Heart left ventricle (tissue), 16 donors: Measurements from ENCODE around the gene SYNGR1. TPM values are rescaled to one million over a fixed set of nuclear protein-coding genes. Genes with fewer than 3 reads are reported as not detected.
A peak's percentile ranks its signal among the peaks of the same experiment; 100 is the strongest.

Experiments
- ATAC-seq, 4 donors: fragments of 200-7000 bp; cut with Tn5 transposase; one replicate each; pipeline ENCODE4 v1.9.1; 2020 to 2022; ENCODE audit warnings: moderate library complexity in 4 of 4, mild to moderate bottlenecking in 3 of 4, moderate number of reproducible peaks in 1 of 4
- DNase-seq, 5 donors: peaks; one replicate each; pipeline ENCODE4 v3.0.0-alpha.2; 2020
- H3K27ac ChIP-seq, 12 donors: fragments of 200-600 bp; sonication (generic) in 4 of 12; one replicate each; pipeline versions ENCODE4 v1.5.0 to v1.8.0; 2016 to 2022; ENCODE audit warnings: mild to moderate bottlenecking in 2 of 12
- H3K27me3 ChIP-seq, 9 donors: fragments of 200-600 bp; sonication (generic) in 2 of 9; one replicate each; pipeline versions ENCODE4 v1.5.1 to v1.8.0; 2016 to 2022; ENCODE audit warnings: mild to moderate bottlenecking in 3 of 9
- H3K36me3 ChIP-seq, 9 donors: fragments of 200-600 bp; sonication (generic) in 2 of 9; one replicate each; pipeline versions ENCODE4 v1.5.0 to v1.8.0; 2018 to 2022; ENCODE audit warnings: mild to moderate bottlenecking in 2 of 9
- H3K4me1 ChIP-seq, 12 donors: fragments of 200-600 bp; sonication (generic) in 4 of 12; one replicate each; pipeline versions ENCODE4 v1.5.0 to v1.8.0; 2016 to 2022; ENCODE audit warnings: mild to moderate bottlenecking in 3 of 12
- H3K4me3 ChIP-seq, 12 donors: fragments of 200-600 bp; sonication (generic) in 4 of 12; one replicate each; pipeline versions ENCODE4 v1.5.0 to v1.8.0; 2017 to 2022; ENCODE audit warnings: mild to moderate bottlenecking in 9 of 12, moderate library complexity in 4 of 12
- H3K9me3 ChIP-seq, 12 donors: fragments of 200-600 bp; sonication (generic) in 4 of 12; one replicate each; pipeline versions ENCODE4 v1.5.0 to v1.8.0; 2016 to 2022; ENCODE audit warnings: mild to moderate bottlenecking in 1 of 12
- POLR2A ChIP-seq, 2 donors: fragments of 450-650 bp; IDR thresholded peaks; one replicate each; pipeline ENCODE4 v1.6.1; 2017; ENCODE audit warnings: antibody characterized with exemption in 2 of 2, mild to moderate bottlenecking in 2 of 2, moderate library complexity in 2 of 2
- WGBS, 4 donors: extraction: QIAGEN DNeasy Blood & Tissue Kit in 2 of 4; methylation state at CpG; one replicate each; pipeline versions ENCODE4 v1.1.5 to v1.1.7; 2013 to 2018; 5-methylcytosine and 5-hydroxymethylcytosine counted together
- intact Hi-C, 10 donors: fragments of 100-400 bp; cut with DNase I; formaldehyde crosslinking; loops; one replicate each; pipeline versions ENCODE4 v1.11.1 to v1.14.2; 2022
- polyA plus RNA-seq, 2 donors: library from polyadenylated mRNA; stranded (reverse); fragments of 200-250 nt; gene quantifications; one replicate each; pipeline ENCODE4 v1.2.3, GENCODE V29; 2013
- total RNA-seq, 9 donors: library from RNA; depleted of rRNA in 2 of 9; stranded (reverse); fragments of >200 nt in 2 of 9; fragmentation: NEBNext Ultra II Directional in 3 of 9; extraction: Animal tissue kit (Norgen Biotek cat#: 25700) in 3 of 9; gene quantifications; one replicate each; pipeline versions ENCODE4 v1.1.0 to v1.2.4, GENCODE V29; 2016 to 2023
- TF ChIP-seq, protein P1 (sequence below), 12 donors: fragments of 200-600 bp; sonication (generic) in 4 of 12; IDR thresholded peaks; one replicate each; pipeline versions ENCODE4 v1.5.0 to v1.8.0; 2018 to 2022; ENCODE audit warnings: antibody characterized with exemption in 12 of 12, mild to moderate bottlenecking in 5 of 12
- donor health status: ischemic (EF 13 %, LVEDD 7.1; RV severe dilation, severe dysfunction).
- donor health status: healthy with polysubstance abuse.
- donor health status: DM: no; HTN: yes; CAD: no.
- donor health status: DM: no; HTN: no; CAD: no.
- donor health status: ischemic (EF 25% LVEDD 6.9; RV normal size, moderate dysfunction).
- donor health status: ischemic (EF 25% LVEDD 5.7; RV mildly dilated, moderate dysfunction).
- donor health status: healthy.
- donor health status: DM: yes; HTN: yes; CAD: no.
- donor health status: ischemic (EF 35%, LVEDD 5.7; RV mildly dilated, moderate dysfunction).
- donor health status: nonischemic (EF 11% LVEDD 7.7; RV severe dilation, severe dysfunction).
- donor health status: DM: yes; HTN: yes; CAD: no.
- donor health status: PGD.
- donor health status: ischemic (EF 29% LVEDD 5.4; RV normal size, mild dysfunction).
- donor health status: nonischemic (EF 23%, LVEDD 6.1; RV moderate dilation, normal function).

Gene SYNGR1
- total and polyA plus RNA-seq, 11 donors, result 20.0 to 49.9 (median 39.3) TPM

GRCh38 chr22:39389420-39389819 is 39.6 kb downstream of the SYNGR1 start:
- Histone ChIP-seq H3K36me3 (no peaks in the 10 kb centered on the region), H3K4me3 (no peak overlapping the region), H3K9me3 (no peaks in the 10 kb centered on the region), H3K27me3 (no peaks in the 10 kb centered on the region), H3K4me1 (peaks cover 0 to 16% (median 5%) of the 10 kb centered on the region in 12 donors), H3K27ac (no peak overlapping the region)
- WGBS, 4 donors, result 65 to 72% (median 71%) methylated on average over 11 of the region's 11 CpGs
- TF ChIP-seq POLR2A (IDR thresholded peaks at IDR 0.05), result no peak
- TF ChIP-seq, protein P1, sequence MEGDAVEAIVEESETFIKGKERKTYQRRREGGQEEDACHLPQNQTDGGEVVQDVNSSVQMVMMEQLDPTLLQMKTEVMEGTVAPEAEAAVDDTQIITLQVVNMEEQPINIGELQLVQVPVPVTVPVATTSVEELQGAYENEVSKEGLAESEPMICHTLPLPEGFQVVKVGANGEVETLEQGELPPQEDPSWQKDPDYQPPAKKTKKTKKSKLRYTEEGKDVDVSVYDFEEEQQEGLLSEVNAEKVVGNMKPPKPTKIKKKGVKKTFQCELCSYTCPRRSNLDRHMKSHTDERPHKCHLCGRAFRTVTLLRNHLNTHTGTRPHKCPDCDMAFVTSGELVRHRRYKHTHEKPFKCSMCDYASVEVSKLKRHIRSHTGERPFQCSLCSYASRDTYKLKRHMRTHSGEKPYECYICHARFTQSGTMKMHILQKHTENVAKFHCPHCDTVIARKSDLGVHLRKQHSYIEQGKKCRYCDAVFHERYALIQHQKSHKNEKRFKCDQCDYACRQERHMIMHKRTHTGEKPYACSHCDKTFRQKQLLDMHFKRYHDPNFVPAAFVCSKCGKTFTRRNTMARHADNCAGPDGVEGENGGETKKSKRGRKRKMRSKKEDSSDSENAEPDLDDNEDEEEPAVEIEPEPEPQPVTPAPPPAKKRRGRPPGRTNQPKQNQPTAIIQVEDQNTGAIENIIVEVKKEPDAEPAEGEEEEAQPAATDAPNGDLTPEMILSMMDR (IDR thresholded peaks at IDR 0.05), result no peak
- ATAC-seq, result peak in 2 of 4 donors; percentile 23 to 41
- intact Hi-C loops, result loop anchor here in 1 of 10 donors (5.0 kb wide), 1 partner anchor 37 kb away; no protein-coding TSS in a partner anchor
- no peak for DNase-seq

DNA sequence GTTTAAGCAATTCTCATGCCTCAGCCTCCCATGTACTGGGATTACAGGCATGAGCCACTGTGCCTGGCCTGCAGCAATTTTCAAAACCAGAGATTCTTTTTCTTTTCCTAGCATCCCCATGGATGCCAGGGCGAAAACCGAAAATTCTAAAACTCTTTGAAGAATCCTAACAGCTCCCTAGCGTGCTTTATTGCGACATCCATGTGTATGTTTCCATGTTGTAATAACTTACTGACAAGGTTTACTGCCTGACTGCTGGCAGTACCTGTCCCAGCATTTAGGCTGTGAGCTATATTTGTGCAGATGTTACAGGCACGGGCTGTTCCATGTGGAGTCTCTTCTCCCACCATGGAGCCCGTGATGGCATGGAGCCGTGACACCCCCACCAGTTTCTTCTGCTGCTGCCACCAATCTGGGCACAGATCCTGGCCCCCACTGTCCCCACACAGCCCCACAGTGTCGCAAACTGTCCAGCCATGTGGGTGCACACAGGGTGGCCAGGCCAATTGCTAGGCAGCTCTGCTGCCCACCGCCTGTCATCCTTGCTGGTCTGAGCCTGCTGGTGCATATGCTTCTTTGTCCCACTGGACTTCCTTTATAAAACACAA is 42.7 kb downstream of the SYNGR1 start:
- Histone ChIP-seq H3K27ac (no peak overlapping the region), H3K4me1 (peaks cover 0 to 16% (median 4%) of the 10 kb centered on the region in 12 donors), H3K27me3 (no peaks in the 10 kb centered on the region), H3K36me3 (no peaks in the 10 kb centered on the region), H3K9me3 (no peaks in the 10 kb centered on the region), H3K4me3 (no peak overlapping the region)
- ATAC-seq, result no peak
- no peak for TF ChIP-seq POLR2A (IDR thresholded peaks at IDR 0.05)
- TF ChIP-seq, protein P1 (IDR thresholded peaks at IDR 0.05), result no peak
- 85 to 92% (median 86%) methylated on average over 9 of the region's 9 CpGs for WGBS, 4 donors
- intact Hi-C loops, result loop anchor here in 1 of 10 donors (10.0 kb wide), 1 partner anchor 122 kb away; no protein-coding TSS in a partner anchor
- no peak for DNase-seq

DNA sequence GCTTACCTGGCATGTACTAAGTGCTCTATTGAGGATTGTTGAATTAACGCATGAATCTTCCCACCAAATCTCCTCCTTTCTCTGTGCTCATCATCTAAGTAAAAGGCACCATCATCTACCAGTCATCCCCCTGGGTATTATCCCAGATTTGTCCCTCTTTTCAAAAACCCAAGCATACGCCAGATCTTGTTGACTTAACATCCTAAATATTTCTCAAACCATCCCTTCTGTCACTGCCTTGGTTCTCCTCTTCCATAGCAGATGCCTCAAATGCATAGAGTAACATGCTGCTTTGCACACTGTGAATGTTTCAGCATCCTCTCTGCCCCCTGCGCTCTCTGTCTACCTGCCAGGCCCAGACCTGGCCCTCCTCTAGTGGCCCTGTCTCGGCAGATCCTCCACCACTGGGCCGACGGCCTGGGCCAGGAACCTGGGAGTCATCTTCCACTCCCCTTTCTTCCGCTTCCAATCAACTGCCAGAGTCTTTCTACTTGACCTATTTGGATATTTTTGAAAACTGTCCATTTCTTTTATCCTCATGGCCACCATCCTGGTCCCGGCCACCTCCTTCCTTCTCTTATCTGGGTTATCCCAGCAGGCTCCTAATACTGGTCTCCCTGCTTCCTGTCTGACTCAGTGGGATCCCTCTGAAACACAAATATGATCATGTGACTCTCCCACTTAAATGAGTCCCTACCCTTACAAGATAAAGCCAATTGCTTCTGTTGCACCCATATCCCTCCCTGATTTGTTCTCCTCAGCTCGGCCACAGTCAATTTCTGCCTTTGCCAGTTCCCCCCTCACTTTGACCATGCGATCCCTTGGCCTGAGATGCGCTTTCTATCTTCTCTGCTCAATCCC is 46.4 kb downstream of the SYNGR1 start:
- H3K27me3 ChIP-seq, result no peaks in the 10 kb centered on the region
- no peak overlapping the region for H3K27ac ChIP-seq
- DNase-seq, result peak in 1 of 5 donors; percentile 40
- intact Hi-C loops, result loop anchor here in 3 of 10 donors (5.0 to 10.0 kb wide), 3 partner anchors 106 to 126 kb away; partner anchors contain the start of genes MIEF1 (in 2 of the 3) and ATF4 (in 1 of the 3)
- WGBS, 4 donors, result 81 to 83% (median 82%) methylated on average over 11 of the region's 11 CpGs
- no peak for ATAC-seq
- no peak overlapping the region for H3K4me3 ChIP-seq
- H3K9me3 ChIP-seq, result no peaks in the 10 kb centered on the region
- H3K36me3 ChIP-seq, result no peaks in the 10 kb centered on the region
- H3K4me1 ChIP-seq, result peaks cover 0 to 15% (median 10%) of the 10 kb centered on the region in 12 donors
- TF ChIP-seq POLR2A (IDR thresholded peaks at IDR 0.05), result no peak
- TF ChIP-seq, protein P1 (IDR thresholded peaks at IDR 0.05), result no peak

DNA sequence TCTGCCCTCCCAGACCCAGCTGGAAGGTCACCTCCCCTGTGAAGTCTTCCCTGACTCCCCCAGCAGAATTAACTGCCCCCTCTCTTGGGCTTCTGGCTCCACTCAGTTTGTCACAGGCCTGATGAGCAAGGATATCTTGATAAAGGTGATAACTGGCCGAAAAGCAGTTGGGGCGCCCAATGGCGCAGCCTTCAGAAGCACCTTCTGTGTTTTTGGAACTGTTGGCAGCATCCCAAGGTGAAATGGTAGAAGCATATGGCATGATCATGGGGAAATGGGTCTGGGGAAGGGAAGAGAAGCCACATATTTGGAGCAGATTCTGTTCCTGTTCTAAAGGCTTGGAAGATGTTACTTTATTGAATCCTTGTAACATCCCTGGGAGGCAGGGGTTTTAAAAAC is 47.0 kb downstream of the SYNGR1 start:
- intact Hi-C loops, result loop anchor here in 3 of 10 donors (5.0 to 10.0 kb wide), 3 partner anchors 106 to 126 kb away; partner anchors contain the start of genes MIEF1 (in 2 of the 3) and ATF4 (in 1 of the 3)
- WGBS, 4 donors, result 73 to 81% (median 77%) methylated on average over 3 of the region's 3 CpGs
- Histone ChIP-seq H3K4me3 (no peak overlapping the region), H3K36me3 (no peaks in the 10 kb centered on the region), H3K9me3 (no peaks in the 10 kb centered on the region), H3K27ac (no peak overlapping the region), H3K27me3 (no peaks in the 10 kb centered on the region), H3K4me1 (peaks cover 0 to 22% (median 14%) of the 10 kb centered on the region in 12 donors)
- no peak for TF ChIP-seq POLR2A (IDR thresholded peaks at IDR 0.05)
- TF ChIP-seq, protein P1 (IDR thresholded peaks at IDR 0.05), result no peak
- DNase-seq (peak in 1 of 5 donors; percentile 20), ATAC-seq (no peak)
